Stimulated activated naive B cell treated with anti-CD40 and anti-IgM and Interleukin-4, amounts not matched to agents 10 μg/mL and 1 μg/mL and 100 μg/mL, for 72 hours (primary cell): ENCODE data around the gene FNDC3B.

ENCODE experiments used
- ATAC-seq, 2 donors: fragments of 150-1000 bp; cut with Tn5 transposase; replicated peaks; 2 replicates each; pipeline ENCODE4 v1.10.0; 2021; ENCODE audit warnings: moderate library complexity in 1 of 2
- DNase-seq: peaks from one replicate; pipeline ENCODE4 v3.0.0; 2021
- H3K27ac Mint-ChIP-seq: one replicate; pipeline ENCODE4 v1.8.0; 2022; ENCODE audit warnings: mild to moderate bottlenecking, mixed read lengths
- H3K27me3 Mint-ChIP-seq, 2 donors: one replicate each; pipeline ENCODE4 v1.8.0; 2022; ENCODE audit warnings: mixed read lengths in 2 of 2
- H3K36me3 Mint-ChIP-seq, 2 donors: one replicate each; pipeline ENCODE4 v1.8.0; 2022; ENCODE audit warnings: mixed read lengths in 2 of 2, mild to moderate bottlenecking in 1 of 2
- H3K4me1 Mint-ChIP-seq, 2 donors: one replicate each; pipeline ENCODE4 v1.8.0; 2022; ENCODE audit warnings: mixed read lengths in 2 of 2, mild to moderate bottlenecking in 1 of 2
- H3K4me3 Mint-ChIP-seq, 2 donors: one replicate each; pipeline ENCODE4 v1.8.0; 2022; ENCODE audit warnings: mild to moderate bottlenecking in 2 of 2, mixed read lengths in 2 of 2, moderate library complexity in 1 of 2
- H3K9me3 Mint-ChIP-seq, 2 donors: one replicate each; pipeline ENCODE4 v1.8.0; 2022; ENCODE audit warnings: mixed read lengths in 2 of 2, mild to moderate bottlenecking in 1 of 2

The FNDC3B gene

GRCh38 chr3:172133838-172134237 lies 94.5 kb downstream of the FNDC3B start:
- Mint-ChIP-seq H3K27me3 (peaks cover 5 to 28% of the 10 kb centered on the region in 2 donors), H3K4me3 (no peak overlapping the region), H3K27ac (no peak overlapping the region), H3K9me3 (no peaks in the 10 kb centered on the region), H3K36me3 (peaks cover 9 to 27% of the 10 kb centered on the region in 2 donors), H3K4me1 (peaks cover 10 to 23% of the 10 kb centered on the region in 2 donors)
- no peak for DNase-seq
- no peak for ATAC-seq

DNA sequence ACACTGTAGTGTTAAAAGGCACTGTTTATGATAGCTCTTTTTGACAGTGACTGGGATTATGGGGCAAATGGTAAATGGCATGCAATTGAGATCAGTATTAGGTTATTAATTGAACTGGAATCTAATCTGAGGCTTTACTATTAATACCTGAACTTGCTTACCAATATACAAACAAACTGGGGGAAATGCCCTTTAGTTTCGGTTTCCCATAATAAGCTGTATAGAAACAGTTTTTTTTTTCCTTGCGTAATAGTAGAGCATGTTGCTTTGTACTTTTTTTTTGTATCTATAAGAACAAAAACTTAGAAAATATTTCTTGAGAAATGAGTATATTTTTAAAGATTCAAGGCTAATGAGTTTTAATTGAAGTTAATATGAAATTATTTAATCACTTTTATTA lies 95.0 kb downstream of the FNDC3B start:
- Mint-ChIP-seq H3K4me3 (no peak overlapping the region), H3K9me3 (no peaks in the 10 kb centered on the region), H3K4me1 (peaks cover 12 to 26% of the 10 kb centered on the region in 2 donors), H3K27ac (no peak overlapping the region), H3K27me3 (peaks cover 5 to 25% of the 10 kb centered on the region in 2 donors), H3K36me3 (peaks cover 8 to 27% of the 10 kb centered on the region in 2 donors)
- DNase-seq (no peak), ATAC-seq (no peak)

DNA sequence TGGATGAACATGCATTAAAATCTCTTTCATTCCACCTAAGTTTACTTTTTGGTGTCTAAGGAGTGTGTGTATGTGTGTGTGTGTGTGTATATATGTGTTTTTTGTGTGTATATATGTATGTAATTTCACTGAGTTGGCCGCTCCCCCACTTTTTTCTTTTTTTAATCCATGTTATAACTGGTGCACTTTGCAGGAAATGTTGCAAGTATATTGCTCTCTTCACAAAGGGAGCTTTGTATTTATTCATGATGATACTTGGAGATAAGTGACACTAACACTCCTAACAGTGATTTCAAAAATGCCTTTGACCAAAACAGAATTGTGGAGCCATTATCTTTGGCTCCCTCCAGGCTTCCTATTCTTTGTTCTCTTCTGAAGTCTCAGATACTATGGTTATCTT lies 95.8 kb downstream of the FNDC3B start:
- DNase-seq, result no peak
- no peak overlapping the region for H3K27ac Mint-ChIP-seq
- no peak overlapping the region for H3K4me3 Mint-ChIP-seq
- peaks cover 5 to 18% of the 10 kb centered on the region in 2 donors for H3K27me3 Mint-ChIP-seq
- H3K36me3 Mint-ChIP-seq, result peaks cover 7 to 25% of the 10 kb centered on the region in 2 donors
- ATAC-seq, result no peak
- H3K4me1 Mint-ChIP-seq, result peaks cover 8 to 18% of the 10 kb centered on the region in 2 donors
- H3K9me3 Mint-ChIP-seq, result no peaks in the 10 kb centered on the region

- Mint-ChIP-seq H3K27me3 (peaks cover 5 to 15% of the 10 kb centered on the region in 2 donors), H3K36me3 (peaks cover 3 to 21% of the 10 kb centered on the region in 2 donors), H3K4me3 (no peak overlapping the region), H3K9me3 (no peaks in the 10 kb centered on the region), H3K27ac (no peak overlapping the region), H3K4me1 (peaks cover 10 to 14% of the 10 kb centered on the region in 2 donors)
- DNase-seq, result no peak
- no peak for ATAC-seq
Observed at GRCh38 chr3:172135820-172136219, 96.4 kb downstream of the FNDC3B start.

GRCh38 chr3:172136330-172136729 lies 97.0 kb downstream of the FNDC3B start:
- no peak overlapping the region for H3K4me3 Mint-ChIP-seq
- ATAC-seq, result no peak
- peaks cover 5 to 15% of the 10 kb centered on the region in 2 donors for H3K27me3 Mint-ChIP-seq
- no peak overlapping the region for H3K27ac Mint-ChIP-seq
- H3K36me3 Mint-ChIP-seq, result peaks cover 3 to 21% of the 10 kb centered on the region in 2 donors
- DNase-seq, result no peak
- H3K9me3 Mint-ChIP-seq, result no peaks in the 10 kb centered on the region
- peaks cover 10 to 17% of the 10 kb centered on the region in 2 donors for H3K4me1 Mint-ChIP-seq

DNA sequence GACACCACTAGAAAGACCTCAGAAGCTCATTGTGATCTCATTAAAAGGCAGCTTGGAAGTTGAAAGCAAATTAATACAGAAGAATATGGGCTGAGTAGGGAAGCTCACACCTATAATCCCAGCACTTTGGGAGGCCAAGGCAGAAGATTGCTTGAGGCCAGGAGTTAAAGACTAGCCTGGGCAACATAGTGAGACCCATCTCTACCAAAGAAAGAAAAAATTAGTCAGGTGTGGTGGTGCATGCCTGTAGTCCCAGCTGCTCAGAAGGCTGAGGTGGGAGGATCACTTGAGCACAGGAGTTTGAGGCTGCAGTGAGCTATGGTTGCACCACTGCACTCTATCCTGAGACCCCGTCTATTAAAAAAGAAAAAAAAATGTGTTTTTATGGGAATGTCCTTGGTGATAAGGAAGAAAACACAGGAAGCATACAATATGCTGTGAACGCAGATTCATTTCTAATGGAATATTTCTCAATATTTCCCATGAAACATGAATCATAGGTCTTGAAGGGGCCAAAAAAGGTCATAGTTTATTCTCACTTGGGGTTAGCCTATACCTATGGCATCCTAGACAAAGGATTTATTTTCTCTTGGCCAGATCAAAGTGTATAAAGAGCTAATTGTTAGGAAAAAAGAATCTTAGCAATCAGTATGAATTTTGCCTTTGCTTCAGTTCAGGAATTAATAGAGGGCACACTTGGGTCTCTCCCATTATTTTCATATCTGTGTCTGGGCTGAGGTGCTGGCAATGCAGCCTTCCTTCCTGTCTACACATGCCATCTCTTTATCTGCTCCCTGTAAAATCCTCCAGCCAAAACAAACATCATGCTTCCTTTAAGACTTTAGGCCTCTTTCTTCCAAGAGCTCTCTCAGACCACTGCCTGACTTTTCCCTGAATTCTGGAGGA lies 98.2 kb downstream of the FNDC3B start:
- DNase-seq, result no peak
- H3K4me3 Mint-ChIP-seq, result no peak overlapping the region
- H3K27ac Mint-ChIP-seq, result no peak overlapping the region
- peaks cover 3 to 21% of the 10 kb centered on the region in 2 donors for H3K36me3 Mint-ChIP-seq
- ATAC-seq, result no peak
- no peaks in the 10 kb centered on the region for H3K9me3 Mint-ChIP-seq
- H3K4me1 Mint-ChIP-seq, result peaks cover 17 to 29% of the 10 kb centered on the region in 2 donors
- H3K27me3 Mint-ChIP-seq, result peaks cover 5 to 15% of the 10 kb centered on the region in 2 donors

- no peak for DNase-seq
- ATAC-seq, result no peak
- Mint-ChIP-seq H3K27me3 (peaks cover 5 to 15% of the 10 kb centered on the region in 2 donors), H3K9me3 (no peaks in the 10 kb centered on the region), H3K36me3 (peaks cover 3 to 21% of the 10 kb centered on the region in 2 donors), H3K4me3 (no peak overlapping the region), H3K27ac (no peak overlapping the region), H3K4me1 (peaks cover 19 to 35% of the 10 kb centered on the region in 2 donors)
Observed at GRCh38 chr3:172138193-172138537, 98.8 kb downstream of the FNDC3B start.

DNA sequence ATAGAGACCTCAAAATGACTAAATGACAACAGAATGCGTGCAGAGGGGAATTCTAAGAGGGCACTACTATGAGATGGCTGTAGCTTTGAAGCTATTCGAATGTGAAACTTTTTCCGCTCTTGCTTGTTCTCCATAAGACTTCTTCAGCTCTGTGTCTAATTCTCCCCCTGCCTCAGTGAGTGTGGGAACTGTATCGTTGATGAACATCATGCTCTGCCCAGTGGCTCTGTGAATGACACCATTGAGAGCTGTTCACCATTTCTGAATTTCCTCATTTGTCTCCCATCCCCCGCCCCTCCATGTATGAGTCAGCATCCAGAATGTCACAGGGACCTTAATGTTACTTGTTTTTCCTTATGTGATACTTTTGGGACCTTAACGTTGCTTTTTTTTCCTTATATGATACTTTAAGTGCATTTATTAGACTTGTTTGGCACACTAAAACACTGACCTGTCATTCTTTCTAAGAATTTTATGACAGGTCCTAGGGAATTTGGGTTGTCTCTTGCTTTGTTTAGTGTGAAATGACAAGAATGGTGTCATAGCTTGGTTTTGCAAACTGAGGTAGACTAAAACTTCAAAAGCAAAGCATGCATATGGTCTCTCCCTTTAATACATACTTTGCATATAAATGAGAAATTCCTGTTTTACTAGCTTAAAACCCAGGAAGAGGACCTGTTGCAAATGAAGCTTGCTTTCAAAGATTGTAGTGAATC lies 99.6 kb downstream of the FNDC3B start:
- no peaks in the 10 kb centered on the region for H3K9me3 Mint-ChIP-seq
- peaks cover 5 to 15% of the 10 kb centered on the region in 2 donors for H3K27me3 Mint-ChIP-seq
- H3K4me1 Mint-ChIP-seq, result peaks cover 20 to 42% of the 10 kb centered on the region in 2 donors
- ATAC-seq (peak; percentile 23 to 30), DNase-seq (no peak)
- H3K4me3 Mint-ChIP-seq, result peak overlapping the region; percentile 11 to 30
- H3K36me3 Mint-ChIP-seq, result peaks cover 3 to 19% of the 10 kb centered on the region in 2 donors
- H3K27ac Mint-ChIP-seq, result no peak overlapping the region

GRCh38 chr3:172139528-172140276 lies 100.3 kb downstream of the FNDC3B start:
- DNase-seq (no peak), ATAC-seq (no peak)
- Mint-ChIP-seq H3K9me3 (no peaks in the 10 kb centered on the region), H3K27me3 (peaks cover 5 to 15% of the 10 kb centered on the region in 2 donors), H3K4me1 (peaks cover 22 to 48% of the 10 kb centered on the region in 2 donors), H3K27ac (no peak overlapping the region), H3K36me3 (peaks cover 3 to 19% of the 10 kb centered on the region in 2 donors), H3K4me3 (no peak overlapping the region)

- DNase-seq (no peak), ATAC-seq (no peak)
- H3K9me3 Mint-ChIP-seq, result no peaks in the 10 kb centered on the region
- H3K27ac Mint-ChIP-seq, result no peak overlapping the region
- peaks cover 5 to 15% of the 10 kb centered on the region in 2 donors for H3K27me3 Mint-ChIP-seq
- H3K4me1 Mint-ChIP-seq, result peaks cover 29 to 59% of the 10 kb centered on the region in 2 donors
- H3K36me3 Mint-ChIP-seq, result peaks cover 3 to 14% of the 10 kb centered on the region in 2 donors
- no peak overlapping the region for H3K4me3 Mint-ChIP-seq
Observed at GRCh38 chr3:172140499-172141391, 101.4 kb downstream of the FNDC3B start.

DNA sequence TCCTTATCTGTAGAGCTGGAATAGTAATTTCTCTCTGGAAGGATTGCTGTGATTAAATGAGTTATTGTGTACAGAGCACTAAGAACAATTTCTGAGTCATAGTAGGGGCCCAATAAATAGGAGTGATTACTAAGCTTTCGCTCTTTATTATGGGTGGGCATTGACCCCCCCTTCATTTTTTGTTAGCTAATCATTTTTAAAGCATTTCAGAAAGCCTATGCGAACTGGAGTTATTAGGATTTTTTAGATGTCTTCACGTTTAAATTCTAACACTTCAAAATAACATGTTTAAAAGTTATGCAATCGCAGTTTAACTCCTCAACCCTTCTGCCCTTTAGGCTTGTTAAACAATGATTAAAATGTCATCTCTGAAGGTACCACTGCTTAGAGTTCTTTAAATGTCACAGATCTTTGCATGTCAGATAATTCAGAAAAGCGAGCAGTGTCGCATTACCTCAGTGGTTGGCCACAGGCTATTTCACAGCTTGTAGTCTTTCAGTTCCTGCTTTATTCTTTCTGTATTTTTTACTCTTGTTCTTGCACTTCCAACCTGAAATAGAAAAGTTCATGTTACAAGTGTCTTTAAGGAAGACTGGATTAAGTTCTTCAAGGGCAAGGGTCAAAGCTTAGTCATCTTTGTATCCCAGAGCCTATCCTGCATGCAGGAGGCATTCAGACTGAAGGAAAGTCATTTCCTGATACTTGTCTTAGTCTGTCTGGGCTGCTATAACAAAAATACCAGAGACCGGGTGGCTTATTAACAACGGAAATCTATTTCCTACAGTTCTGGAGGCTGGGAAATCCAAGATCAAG lies 102.9 kb downstream of the FNDC3B start:
- peak; percentile 52 for DNase-seq
- H3K36me3 Mint-ChIP-seq, result peaks cover 3 to 12% of the 10 kb centered on the region in 2 donors
- H3K9me3 Mint-ChIP-seq, result peaks cover 0 to 3% of the 10 kb centered on the region in 2 donors
- H3K4me1 Mint-ChIP-seq, result peaks cover 35 to 72% of the 10 kb centered on the region in 2 donors
- peak; percentile 90 to 93 for ATAC-seq
- H3K4me3 Mint-ChIP-seq, result peak overlapping the region in 1 of 2 donors; percentile 52
- H3K27me3 Mint-ChIP-seq, result peaks cover 0 to 16% of the 10 kb centered on the region in 2 donors
- peak overlapping the region; percentile 61 for H3K27ac Mint-ChIP-seq

GRCh38 chr3:172142864-172143451 lies 103.6 kb downstream of the FNDC3B start:
- Mint-ChIP-seq H3K4me1 (peaks cover 39 to 74% of the 10 kb centered on the region in 2 donors), H3K4me3 (peak overlapping the region in 1 of 2 donors; percentile 52), H3K27ac (peak overlapping the region; percentile 42), H3K27me3 (peaks cover 0 to 14% of the 10 kb centered on the region in 2 donors), H3K9me3 (peaks cover 0 to 3% of the 10 kb centered on the region in 2 donors), H3K36me3 (peaks cover 2 to 11% of the 10 kb centered on the region in 2 donors)
- peak; percentile 11 to 17 for ATAC-seq
- DNase-seq, result no peak
